Prostate gland (tissue), 2 donors: ENCODE data around the gene UNC13C. TPM values are rescaled to one million over a fixed set of nuclear protein-coding genes. Genes with fewer than 3 reads are reported as not detected.

Experiments used
- DNase-seq: peaks from one replicate; pipeline ENCODE4 v3.0.0-alpha.2; 2019; ENCODE audit warnings: low spot score
- H3K27ac ChIP-seq, 2 donors: fragments of 200-600 bp; sonication (generic); 2 replicates each; pipeline ENCODE4 v1.5.1; 2017 to 2019
- H3K27me3 ChIP-seq: fragments of 200-600 bp; sonication (generic); replicated peaks from 2 replicates; pipeline ENCODE4 v1.5.1; 2019; ENCODE audit not compliant: insufficient read depth
- H3K36me3 ChIP-seq, 2 donors: fragments of 200-600 bp; sonication (generic); 1 replicate in 1 of 2; 2 replicates in 1 of 2; pipeline versions ENCODE4 v1.5.1 to v1.8.1; 2017 to 2019
- H3K4me1 ChIP-seq: fragments of 200-600 bp; sonication (generic); replicated peaks from 2 replicates; pipeline ENCODE4 v1.5.1; 2019
- H3K4me3 ChIP-seq, 2 donors: fragments of 200-600 bp; sonication (generic); 2 replicates each; pipeline ENCODE4 v1.5.1; 2017 to 2019
- H3K9me3 ChIP-seq: fragments of 200-600 bp; sonication (generic); 2 replicates; pipeline ENCODE4 v1.5.1; 2017
- CTCF ChIP-seq, 4 experiments: fragments of 200-600 bp in 2 of 4; fragments of 450-650 bp in 2 of 4; sonication (generic) in 2 of 4; IDR thresholded peaks; 1 replicate in 3 of 4; 2 replicates in 1 of 4; pipeline ENCODE4 v1.5.1; 2016 to 2019; ENCODE audit warnings: antibody characterized with exemption in 4 of 4, mild to moderate bottlenecking in 2 of 4, moderate library complexity in 2 of 4
- POLR2A ChIP-seq: fragments of 450-650 bp; IDR thresholded peaks from one replicate; pipeline ENCODE4 v1.6.1; 2016; ENCODE audit warnings: antibody characterized with exemption, mild to moderate bottlenecking
- POLR2AphosphoS5 ChIP-seq: sonication (generic); formaldehyde crosslinking; IDR thresholded peaks from one replicate; pipeline ENCODE4 v1.6.1; 2017; ENCODE audit warnings: antibody characterized with exemption
- WGBS: methylation state at CpG from one replicate; pipeline ENCODE4 v1.1.5; 2018; 5-methylcytosine and 5-hydroxymethylcytosine counted together
- intact Hi-C: fragments of 100-400 bp; cut with DNase I; formaldehyde crosslinking; loops from one replicate; pipeline ENCODE4 v1.14.2; 2022
- total RNA-seq, 2 donors: library from RNA; depleted of rRNA; stranded (reverse); fragments of >200 nt; gene quantifications; one replicate each; pipeline ENCODE4 v1.1.0, GENCODE V29; 2016

The UNC13C gene
- total RNA-seq, 2 donors from 2014 or later: 3.6 TPM; not detected in 1

DNA sequence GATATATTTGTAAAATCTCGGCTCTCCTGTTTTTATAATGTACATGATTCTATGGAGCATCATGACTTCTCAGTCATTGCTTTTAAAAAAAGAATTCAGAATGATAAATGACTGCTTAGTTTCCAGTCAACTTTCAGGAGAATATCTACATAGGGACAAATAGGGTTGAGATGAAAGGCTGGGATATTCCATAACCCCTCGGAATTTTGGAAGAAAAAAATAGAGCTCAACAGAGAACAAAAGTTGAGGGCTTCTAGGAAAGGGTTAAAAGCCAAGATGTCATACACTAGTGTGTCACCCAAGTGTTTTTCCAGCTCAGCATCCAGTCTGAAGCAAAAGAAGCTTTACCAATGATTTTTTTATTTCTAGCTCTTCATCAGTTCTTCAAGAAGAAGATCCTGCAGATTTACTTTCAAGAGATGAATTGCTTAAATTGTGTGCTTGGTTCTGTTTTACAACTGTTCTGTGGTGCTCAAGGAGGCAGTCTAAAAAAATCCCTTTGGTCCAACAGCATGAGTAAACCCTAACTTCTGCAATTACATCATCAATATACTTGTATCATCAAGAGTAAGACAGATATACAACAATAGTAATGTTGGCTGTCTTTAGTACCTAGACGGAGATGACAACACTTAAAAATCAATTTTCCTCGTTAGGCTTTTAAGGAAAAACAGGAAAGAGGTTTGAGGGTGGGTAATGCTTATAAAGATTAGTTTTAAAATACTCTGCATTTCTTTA is 979 bp downstream of the UNC13C start:
- no peak overlapping the region for H3K4me3 ChIP-seq
- no peaks in the 10 kb centered on the region for H3K27me3 ChIP-seq
- WGBS: 62% methylated on average over 4 of the region's 4 CpGs
- H3K4me1 ChIP-seq: no peaks in the 10 kb centered on the region
- no peak for DNase-seq
- TF ChIP-seq CTCF (IDR thresholded peaks at IDR 0.05) (no peak), POLR2AphosphoS5 (no peak), POLR2A (no peak)
- H3K9me3 ChIP-seq: no peaks in the 10 kb centered on the region
- intact Hi-C loops: no loop called here
- no peak overlapping the region for H3K27ac ChIP-seq
- no peaks in the 10 kb centered on the region for H3K36me3 ChIP-seq

DNA sequence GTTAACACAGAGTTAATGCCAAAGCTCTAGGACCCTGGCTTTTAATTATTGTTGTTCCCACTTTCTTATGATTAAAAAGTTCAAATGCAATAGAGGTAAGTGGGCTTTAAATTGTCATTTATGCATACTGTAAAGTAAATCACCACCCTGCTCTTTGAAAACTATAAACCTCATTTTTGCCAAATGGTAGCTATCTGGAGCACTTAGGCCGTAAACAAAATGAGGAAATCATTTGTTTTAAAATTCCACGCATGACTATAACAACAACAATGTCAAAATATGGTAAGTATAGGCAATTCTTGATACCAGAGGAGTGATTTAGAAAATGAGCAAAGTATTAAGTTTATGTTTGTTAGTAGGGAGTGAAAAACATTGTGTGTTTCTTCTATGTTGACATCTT is 1.8 kb downstream of the UNC13C start:
- Histone ChIP-seq H3K4me3 (no peak overlapping the region), H3K27ac (no peak overlapping the region), H3K36me3 (no peaks in the 10 kb centered on the region), H3K4me1 (no peaks in the 10 kb centered on the region), H3K9me3 (no peaks in the 10 kb centered on the region), H3K27me3 (no peaks in the 10 kb centered on the region)
- TF ChIP-seq POLR2A (no peak), POLR2AphosphoS5 (no peak)
- intact Hi-C loops: no loop called here
- no peak for DNase-seq
- WGBS: 85% methylated on average over 2 of the region's 2 CpGs

DNA sequence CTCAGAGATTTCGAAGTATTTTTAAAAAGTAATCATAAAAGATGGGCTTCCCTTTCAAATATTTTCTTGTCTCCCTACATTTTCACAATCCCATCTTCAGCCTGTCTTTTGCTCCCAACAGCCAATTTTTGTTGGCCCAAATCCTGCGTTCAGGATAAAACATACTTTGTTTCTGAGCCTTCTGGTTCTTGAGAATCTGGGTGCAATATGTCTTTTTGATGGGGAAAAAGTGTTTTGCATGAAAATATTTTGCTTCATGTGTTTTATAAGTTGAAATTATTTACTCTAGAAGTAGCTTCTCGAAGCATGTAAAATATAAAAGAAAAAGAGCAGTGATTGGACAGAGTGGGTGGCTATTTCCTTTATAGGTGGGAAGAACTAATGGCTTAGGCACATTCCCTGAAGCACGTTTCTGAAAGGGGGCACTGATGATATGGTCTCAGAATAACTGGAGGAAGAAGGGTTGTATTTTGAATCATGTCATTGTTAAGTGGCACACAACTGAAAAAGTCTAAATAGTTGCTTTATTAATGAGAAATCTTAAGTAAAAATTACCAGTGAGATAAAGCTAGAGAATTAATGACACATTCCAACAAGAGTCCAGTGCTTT is 3.9 kb downstream of the UNC13C start:
- H3K27ac ChIP-seq: no peak overlapping the region
- TF ChIP-seq POLR2A: no peak
- TF ChIP-seq POLR2AphosphoS5: no peak
- no peak for TF ChIP-seq CTCF (IDR thresholded peaks at IDR 0.05)
- H3K27me3 ChIP-seq: no peaks in the 10 kb centered on the region
- DNase-seq: no peak
- no peaks in the 10 kb centered on the region for H3K4me1 ChIP-seq
- H3K36me3 ChIP-seq: no peaks in the 10 kb centered on the region
- no peak overlapping the region for H3K4me3 ChIP-seq
- 56% methylated on average over 4 of the region's 4 CpGs for WGBS
- intact Hi-C loops: no loop called here
- no peaks in the 10 kb centered on the region for H3K9me3 ChIP-seq

- H3K27ac ChIP-seq: no peak overlapping the region
- no peak overlapping the region for H3K4me3 ChIP-seq
- no peaks in the 10 kb centered on the region for H3K27me3 ChIP-seq
- 77% methylated on average over 1 of the region's 1 CpG for WGBS
- intact Hi-C loops: no loop called here
- DNase-seq: no peak
- H3K9me3 ChIP-seq: no peaks in the 10 kb centered on the region
- H3K36me3 ChIP-seq: no peaks in the 10 kb centered on the region
- H3K4me1 ChIP-seq: no peaks in the 10 kb centered on the region
- TF ChIP-seq CTCF (IDR thresholded peaks at IDR 0.05) (no peak), POLR2AphosphoS5 (no peak), POLR2A (no peak)
Observed at GRCh38 chr15:53982876-53983275, 4.6 kb downstream of the UNC13C start.

DNA sequence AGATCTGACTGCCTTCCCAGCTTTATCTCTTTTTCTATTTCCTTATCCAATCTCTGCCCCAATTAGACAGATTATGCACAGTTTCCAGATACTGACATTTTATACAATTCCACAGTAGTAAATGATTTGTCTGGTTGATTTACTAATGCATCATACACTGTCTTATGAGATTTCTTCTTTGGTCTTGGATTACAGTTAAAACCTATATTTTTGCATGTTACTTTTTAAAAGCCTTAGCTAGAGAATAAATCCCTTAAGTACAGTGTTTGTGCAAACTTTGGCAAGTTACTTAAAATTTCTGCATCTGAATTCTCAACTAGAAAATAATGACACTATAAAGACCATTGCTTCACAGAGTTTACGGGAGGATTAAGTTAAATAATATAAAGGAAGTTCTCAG is 6.0 kb downstream of the UNC13C start:
- Histone ChIP-seq H3K4me3 (no peak overlapping the region), H3K27ac (no peak overlapping the region), H3K9me3 (no peaks in the 10 kb centered on the region), H3K36me3 (no peaks in the 10 kb centered on the region), H3K27me3 (no peaks in the 10 kb centered on the region), H3K4me1 (no peaks in the 10 kb centered on the region)
- WGBS: 38% methylated on average over 1 of the region's 1 CpG
- intact Hi-C loops: no loop called here
- TF ChIP-seq CTCF (IDR thresholded peaks at IDR 0.05) (no peak), POLR2A (no peak), POLR2AphosphoS5 (no peak)
- DNase-seq: no peak
